M059J (cell line): ENCODE results near the gene BATF2. TPM values are rescaled to one million over a fixed set of nuclear protein-coding genes. Genes with fewer than 3 reads are reported as not detected.
"Not testable (repeated sequence)": the region's sequence is repeated elsewhere in the genome, so short reads cannot be mapped to it uniquely, and the experiment has no call there.

ENCODE experiments used
- DNase-seq: peaks from one replicate; pipeline ENCODE4 v3.0.0-alpha.2; 2012; ENCODE audit warnings: low read depth
- total RNA-seq: library from RNA; depleted of rRNA; stranded (reverse); fragments of >200 nt; shearing (Covaris generic); gene quantifications from 2 replicates; pipeline ENCODE4 v1.2.3, GENCODE V29; 2014

The BATF2 gene
- total RNA-seq, 1 experiment from 2014 or later: 6.2 TPM

DNA sequence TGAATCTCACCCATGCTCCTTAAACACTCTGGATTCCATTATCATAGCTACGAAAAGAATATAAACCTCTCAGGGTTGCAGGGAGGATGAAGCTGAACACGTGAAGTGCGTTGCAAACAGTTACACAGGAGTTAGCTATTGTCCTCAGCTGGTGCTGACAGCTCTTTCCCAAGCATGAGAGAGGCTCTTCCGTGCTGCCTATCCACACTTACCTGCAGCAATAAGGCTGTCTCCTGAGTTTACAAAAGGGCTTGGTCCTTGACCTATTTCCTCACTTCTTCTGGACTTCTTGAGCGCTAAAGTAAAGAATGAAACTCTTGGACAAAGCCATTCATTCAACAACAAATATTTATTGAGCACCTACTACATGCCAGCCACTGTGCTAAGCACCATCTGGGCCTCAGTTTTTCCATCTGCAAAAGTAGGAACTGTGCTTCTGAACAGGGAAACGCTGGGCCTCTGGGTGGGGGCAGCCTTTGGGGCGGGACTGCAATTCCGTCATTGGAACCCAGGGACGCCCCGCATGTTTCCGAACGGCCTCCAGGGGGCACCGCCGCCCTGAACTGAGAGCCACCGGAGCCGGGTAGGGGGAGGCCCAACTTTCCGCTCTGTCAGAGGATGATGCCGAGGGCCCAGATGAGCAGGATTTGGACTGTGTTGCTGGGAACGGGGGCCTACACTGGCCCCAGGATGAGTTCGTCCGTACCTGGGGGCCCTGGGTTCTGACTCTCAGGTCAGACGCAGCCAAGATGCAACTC, 16.5 kb upstream of the BATF2 start:
- DNase-seq: peak; percentile 84

DNA sequence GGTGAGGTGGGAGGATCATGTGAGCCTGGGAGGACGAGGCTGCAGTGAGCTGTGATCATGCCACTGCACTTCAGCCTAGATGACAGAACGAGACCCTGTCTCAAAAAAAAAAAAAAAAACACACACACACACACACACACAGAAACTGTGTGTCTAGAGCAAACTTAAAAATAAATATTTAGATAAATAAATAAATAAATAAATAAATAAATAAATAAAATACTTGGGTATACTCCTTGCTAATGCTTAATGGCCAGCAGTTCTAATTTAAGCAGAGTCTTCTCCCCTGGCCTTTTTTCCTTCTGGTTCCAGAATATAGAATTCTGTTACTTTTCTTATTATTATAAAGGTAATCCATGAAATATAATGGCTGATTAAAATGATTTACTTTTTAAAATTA, 12.1 kb upstream of the BATF2 start:
- DNase-seq: no peak

DNA sequence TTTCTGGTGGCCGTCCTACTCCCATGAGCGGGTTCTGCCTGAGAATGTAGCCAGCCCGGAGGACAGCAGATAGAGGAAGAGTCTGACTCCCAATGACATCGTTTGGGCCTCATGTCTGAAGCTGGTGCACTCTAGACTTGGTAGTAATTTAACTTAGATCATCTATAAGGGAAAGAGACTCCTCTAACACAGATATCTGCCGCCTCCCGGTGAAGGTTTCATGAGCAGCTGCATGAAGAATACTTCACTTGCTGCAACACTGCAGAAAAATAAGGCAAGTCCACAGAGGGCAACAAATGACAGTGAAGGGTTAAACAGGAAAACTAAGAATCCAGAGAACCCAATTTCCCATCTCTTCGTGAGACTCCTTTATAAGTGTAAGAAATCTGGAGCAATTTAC, 11.2 kb upstream of the BATF2 start:
- no peak for DNase-seq

DNA sequence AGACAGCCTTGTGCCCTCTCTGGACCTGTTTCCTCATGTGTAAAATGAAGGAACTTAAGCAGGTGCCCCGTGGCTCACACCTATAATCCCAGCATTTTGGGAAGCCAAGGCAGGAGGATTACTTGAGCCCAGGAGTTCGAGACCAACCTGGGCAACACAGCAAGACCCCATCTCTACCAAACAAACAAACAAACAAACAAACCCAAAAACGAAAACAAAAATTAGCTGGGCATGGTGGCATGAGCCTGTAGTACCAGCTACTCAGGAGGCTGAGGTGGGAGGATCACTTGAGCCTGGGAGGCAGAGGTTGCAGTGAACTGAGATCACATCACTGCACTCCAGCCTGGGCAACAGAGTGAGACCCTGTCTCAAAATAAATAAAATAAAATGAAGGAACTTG, 7.2 kb upstream of the BATF2 start:
- DNase-seq: not testable (repeated sequence)

DNA sequence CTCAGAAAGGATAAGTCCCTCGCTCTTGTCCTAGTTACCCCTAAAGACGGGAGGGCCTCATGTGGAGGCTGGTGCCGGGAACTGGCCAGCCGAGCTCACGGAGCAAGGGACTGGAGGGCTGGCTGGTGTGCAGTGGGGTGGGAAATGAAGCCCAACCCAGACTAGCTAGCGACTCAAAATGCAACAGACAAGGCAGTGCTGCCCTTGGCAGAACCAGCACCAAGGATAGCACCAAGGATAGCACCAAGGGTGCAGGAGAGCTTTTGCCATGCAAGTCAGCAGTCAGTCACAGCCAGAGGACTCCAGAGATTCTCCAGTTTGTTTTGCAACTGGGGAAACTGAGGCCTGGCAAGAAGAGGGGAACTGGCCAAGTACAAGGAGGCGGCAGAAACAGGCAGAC, 6.5 kb upstream of the BATF2 start:
- peak; percentile 42 for DNase-seq

DNA sequence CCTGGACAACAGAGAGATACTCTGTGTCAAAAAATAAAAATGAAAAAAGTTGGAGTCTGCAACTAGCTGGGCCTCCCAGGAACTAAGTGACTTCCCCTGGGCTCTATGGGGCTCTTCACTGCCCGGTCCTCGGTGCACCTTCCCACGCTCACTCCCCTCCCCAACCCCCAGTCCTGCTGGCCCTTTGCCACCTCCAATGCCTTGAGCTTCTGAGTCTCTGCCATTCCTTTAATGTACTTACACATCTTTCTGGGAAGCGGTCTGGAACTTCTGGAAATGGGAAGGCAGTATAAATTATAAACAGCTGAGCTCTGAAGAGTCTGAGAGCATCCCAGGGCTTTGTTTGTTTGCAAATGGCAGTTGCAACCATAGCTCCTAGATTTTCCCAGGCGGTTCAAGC, 5.9 kb upstream of the BATF2 start:
- no peak for DNase-seq

DNA sequence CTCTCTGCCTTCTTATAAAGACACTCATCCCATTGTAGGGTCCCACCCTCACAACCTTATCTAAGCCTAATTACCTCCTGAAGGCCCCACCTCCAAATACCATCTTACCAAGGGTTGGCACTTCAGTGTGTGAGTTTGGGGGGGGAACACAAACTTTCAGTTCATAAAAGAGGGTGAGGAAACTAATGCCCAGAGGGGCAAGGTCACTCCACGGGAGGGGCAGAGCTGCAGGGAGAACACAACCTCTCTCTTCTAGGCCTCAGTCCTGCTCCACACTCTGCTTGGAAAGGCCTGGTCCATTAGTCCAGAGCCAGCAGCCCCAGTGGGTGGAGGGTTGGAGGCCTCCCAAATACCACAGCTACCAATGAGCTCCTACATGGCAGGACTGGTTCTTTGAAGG, 2.7 kb upstream of the BATF2 start:
- no peak for DNase-seq

DNA sequence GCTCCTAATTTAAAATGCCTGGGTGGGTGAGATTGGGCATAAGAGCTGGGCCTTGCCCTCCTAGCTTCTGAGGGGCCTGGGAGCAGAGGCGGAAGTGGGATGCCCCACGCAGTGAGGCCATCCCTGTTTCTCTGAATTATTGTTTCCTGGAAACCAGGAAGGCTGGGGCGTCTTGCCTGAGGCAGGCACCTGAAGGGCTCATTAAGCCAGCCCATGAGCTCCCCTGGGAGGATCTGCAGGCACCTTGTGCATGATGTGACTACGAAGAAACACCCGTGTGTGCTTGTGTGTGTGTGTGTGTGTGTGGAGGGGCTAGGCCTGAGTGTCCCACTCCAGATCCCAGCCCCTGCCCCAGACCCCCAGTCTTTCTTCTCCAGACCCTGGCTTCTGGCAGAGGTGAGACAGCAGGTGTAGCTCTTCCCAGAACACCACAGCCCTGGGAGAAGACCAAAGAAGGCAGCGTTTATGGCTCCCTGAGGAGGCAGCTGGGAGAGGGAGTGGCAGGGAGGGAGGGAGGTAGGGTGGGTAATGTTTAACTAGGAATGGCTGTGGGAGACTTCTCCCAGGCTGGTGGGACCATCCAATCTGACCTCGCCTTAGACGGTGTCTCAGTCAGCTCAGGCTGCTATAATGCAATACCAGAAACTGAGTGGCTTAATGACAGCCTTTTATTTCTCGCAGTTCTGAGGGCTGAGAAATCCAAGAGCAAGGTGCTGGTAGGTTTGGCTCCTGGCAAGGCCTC, 2.1 kb upstream of the BATF2 start:
- no peak for DNase-seq

DNA sequence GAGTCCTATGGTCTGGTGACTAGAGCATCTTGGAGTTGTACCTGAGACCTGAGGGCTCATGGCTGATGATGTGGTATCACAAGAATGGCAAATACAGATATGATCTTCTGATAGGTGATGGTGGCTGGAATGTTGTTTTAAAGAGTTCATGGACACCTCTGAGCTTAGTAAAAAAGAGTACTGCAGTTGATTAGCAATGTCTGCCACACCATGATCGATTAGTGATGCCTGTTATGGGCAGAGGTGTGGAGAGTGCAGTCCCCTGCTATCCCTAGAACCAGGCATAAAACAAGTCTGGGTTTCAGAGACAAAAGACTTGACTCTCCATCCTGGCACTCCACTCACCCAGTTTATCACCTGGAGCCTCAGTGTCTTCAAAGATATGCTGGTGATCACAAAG, 1.4 kb upstream of the BATF2 start:
- peak; percentile 11 for DNase-seq

DNA sequence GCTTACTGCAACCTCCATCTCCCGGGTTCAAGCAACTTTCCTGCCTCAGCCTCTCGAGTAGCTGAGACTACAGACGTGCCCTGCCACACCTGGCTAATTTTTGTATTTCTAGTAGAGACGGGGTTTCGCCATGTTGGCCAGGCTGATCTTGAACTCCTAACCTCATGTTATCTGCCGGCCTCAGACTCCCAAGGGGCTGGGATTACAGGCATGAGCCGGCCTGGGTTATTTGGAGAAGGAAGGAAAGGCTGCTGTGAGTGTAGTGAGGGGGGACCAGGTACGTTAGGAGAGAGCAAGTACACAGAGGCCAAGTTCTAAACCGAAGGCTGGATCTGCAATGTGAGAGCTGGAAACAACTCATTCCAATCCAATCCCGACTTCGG, 453 bp downstream of the BATF2 start:
- DNase-seq: no peak

DNA sequence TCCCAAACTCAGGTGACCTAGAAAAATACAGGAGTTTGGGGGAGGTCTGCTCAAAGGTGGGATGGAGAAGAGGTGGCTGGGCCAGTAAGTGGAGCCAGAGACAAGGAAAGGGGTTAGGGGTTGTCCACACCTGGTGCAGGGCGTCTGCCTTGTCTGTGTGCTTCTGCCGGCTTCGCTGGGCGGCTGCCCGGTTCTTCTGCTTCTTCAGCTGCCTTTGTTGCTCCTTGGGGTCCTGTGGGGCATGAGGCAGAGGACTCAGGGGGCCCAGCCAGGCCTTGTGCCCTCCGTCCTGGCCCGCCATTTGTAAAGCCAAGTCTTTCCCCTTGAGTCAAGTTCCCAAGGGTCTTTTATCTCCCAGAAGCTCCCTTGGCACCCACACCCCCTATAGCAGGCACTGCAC, 2.5 kb downstream of the BATF2 start:
- no peak for DNase-seq

DNA sequence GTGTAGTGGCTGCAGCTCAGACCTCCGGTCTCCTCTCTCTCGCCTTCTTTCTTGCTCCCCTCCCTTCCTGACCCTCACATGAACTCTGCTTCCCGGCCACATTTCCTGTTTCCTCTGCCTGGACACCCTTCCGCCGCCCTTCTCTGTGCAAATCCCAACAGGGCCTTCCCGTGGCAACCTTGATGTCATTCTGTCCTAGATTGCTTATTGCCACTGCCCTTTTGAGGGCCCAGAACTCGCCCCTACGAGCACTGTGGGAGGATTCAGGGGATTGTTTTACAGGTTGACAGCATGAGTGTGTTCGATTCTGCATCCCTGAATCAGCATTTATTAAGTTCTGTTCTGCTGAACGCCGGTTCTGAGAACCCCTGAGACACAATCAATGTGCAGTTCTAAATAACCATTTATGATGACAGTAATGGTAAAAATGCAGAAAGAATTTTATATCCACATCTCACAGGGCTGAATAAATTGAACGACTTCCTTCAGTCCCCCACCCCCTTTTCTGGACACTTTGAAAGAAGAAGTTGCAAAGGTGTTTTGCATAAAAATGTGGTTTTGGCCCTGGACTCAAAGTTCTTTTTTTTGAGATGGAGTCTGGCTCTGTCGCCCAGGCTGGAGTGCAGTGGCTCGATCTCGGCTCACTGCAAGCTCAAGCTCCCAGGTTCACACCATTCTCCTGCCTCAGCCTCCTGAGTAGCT, 6.4 kb downstream of the BATF2 start:
- DNase-seq: peak; percentile 26

DNA sequence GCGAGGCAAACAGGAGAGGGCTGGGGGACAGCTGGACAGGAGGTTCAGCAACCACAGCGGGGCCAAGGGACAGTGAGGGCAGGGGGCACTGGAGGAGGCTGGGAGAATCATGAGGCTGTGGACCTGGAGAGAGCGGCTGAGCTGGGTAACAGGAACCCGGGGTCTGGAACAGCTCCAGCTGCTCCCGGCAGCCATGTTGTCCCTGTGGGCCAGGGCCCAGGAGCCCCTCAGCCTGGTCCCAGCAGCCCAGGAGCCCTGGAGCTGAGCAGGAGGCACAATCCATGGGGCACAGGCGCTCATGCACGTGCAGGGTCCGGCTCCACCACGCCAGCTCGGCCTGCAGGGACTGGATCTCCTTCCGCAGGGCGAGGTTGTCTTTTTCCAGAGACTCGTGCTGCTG, 7.4 kb downstream of the BATF2 start:
- DNase-seq: no peak

DNA sequence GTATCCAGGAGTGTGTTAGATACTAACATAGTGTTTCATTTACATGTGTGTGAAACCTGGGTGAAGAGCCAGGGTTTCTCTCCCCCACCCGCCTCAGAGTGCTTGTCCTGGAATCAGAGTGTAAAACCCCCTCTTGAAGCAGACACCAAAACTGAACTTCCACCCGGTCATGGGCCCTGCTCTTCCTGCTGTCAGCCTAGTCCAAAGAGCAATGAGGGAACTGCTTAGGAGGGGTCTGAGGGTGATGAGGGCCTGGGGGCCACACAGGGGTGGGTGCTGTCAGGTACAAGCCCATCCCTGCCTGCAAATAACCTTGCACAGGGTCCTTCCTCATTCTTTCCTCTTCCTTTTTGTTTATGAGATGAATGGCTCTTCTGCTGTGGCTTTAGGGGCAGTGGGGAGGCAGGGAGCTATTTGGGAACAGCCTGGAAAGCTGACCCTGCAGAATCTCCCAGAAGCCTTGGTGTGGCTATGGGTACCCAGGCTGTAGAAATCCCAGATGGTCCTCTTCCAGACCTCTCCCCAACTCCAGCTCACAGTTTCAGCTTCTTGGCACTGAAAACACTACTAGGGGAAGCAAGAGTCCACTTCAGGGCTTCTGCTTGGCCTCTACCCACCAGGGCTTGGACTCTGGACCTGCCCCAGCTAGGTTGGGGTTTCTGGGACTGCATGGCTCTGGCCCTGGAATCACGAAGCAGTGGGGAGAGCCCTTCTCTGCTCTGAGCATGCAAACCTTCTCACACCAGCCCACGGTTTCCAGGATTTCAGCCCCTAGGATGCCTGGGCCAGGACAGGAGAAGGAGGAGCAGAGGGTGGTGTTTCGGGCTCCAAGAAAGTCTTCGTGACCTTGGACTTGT, 8.5 kb downstream of the BATF2 start:
- no peak for DNase-seq

DNA sequence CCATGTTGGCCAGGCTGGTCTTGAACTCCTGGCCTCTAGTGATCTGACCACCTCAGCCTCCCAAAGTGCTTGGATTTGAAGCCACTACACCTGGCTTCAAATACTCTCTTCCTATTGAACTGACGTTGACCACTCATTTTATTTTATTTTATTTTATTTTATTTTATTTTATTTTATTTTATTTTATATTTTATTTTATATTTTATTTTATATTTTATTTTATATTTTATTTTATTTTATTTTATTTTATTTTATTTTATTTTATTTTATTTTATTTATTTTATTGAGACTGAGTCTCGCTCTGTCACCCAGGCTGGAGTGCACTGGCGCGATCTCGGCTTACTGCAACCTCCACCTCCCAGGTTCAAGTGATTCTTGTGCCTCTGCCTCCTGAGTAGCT, 13.4 kb downstream of the BATF2 start:
- DNase-seq: not testable (repeated sequence)

DNA sequence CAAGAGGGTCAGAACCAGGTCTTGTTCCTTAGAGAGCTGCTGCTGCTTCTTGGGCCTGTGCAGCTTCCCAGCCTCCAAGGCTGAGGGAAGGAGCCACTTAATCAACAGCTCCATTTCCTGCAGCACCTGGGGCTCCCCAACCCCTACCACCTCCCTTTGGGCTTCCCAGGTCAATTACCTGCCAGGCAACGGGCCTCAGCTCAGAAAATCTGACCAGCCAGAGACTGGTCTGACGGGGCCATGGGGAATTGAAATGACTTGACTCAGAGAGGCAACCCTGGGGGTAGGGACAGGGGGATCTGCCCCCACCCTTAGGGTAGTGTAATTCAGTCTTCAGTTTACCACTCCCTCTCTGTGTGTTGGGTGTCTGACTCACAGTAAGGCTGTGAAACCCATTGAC, 20.1 kb downstream of the BATF2 start:
- no peak for DNase-seq

DNA sequence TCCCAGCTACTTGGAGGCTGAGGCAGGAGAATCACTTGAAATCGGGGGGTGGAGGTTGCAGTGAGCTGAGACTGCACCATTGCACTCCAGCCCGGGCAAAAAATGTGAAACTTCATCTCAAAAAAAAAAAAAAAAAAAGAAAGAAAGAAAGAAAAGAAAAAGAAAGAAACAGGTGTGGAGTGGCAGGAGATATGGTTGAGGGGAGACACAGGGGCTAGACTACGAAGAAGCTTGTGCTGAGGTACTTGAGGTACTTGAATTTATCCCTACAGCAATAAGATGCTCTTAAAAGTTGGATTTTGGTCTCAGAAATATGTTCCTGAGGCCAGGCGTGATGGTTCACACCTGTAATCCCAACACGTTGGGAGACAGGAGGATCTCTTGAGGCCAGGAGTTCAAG, 22.6 kb downstream of the BATF2 start:
- no peak for DNase-seq

DNA sequence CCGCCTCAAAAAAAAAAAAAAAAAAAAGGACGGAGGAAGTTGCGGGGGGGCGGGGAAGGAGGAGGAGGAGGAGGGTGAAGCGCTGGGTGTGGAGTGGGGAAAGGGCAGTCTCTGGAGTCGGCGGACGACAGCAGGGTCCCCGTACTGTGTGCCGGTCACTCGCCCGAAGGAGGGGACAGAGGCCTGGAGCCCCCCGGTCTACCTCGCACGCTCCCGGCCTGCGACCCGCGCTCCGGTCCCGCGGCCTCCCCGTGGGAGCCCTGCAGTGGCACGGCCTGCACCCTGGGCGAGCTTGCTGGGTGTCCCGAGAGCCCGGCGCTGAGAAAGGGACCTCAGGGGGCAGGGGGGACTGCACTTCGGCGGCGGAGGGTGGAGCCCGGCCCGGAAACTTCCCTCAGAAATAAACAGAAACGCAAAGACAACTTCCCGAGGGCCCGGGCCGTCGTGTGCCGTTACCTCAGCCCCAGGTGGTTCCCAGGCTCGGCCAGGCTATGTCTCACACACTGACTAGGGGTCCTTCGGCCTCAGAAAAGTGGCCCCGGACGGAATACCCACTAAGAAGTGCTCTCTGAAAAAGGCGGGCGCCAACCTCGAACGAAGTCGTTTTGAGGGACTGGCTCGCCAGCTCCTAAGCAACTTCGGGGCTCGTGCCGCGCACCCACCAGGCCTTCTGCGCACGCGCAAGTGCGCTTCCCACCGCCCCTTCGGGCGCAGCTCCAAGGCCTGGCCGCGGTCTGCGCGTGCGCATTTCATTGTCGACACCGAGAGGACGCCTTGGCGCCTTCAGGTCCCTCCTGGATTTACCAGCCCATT, 25.1 kb downstream of the BATF2 start, which contains the start of gene MAJIN:
Gene MAJIN (minus strand): TSS at position 688 of the 813 bp plus-strand sequence. CDS start 12,703 bp downstream, outside the sequence.
- no peak for DNase-seq

DNA sequence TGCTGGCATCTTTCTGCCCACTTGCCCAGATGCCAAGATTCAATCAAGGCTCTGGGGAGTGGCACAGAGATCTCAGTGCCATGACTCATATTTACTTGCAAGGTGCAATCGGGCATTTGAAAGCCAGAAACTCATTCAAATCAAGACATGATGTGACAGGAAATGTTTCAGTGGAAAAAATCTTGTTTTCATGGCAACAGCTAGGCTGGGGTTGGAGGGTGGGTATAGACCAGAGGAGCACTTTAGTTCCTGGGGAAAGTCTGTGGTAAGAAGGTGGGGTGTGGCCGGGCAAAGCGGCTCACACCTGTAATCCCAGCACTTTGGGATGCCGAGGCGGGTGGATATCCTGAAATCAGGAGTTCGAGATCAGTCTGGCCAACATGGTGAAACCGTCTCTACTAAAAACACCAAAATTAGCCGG, 26.0 kb downstream of the BATF2 start:
- peak; percentile 37 for DNase-seq

DNA sequence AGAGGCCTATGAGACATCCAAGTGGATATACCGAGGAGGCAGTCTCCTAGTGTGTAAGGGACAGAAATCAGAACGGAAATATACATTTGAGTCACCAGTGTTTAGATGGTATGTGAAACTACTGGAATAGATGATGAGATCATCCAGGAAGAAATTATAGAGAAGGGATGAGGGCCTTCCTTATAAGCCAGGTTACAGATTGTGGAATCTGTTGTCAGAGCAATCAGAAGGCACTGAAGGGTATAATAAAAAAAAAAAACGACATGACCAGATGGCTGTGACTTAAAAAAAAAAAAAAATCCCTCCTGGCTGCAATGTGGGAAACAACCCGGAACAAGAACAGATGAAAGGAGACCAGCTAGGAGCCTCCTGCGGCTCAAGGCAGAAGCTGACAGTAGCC, 27.6 kb downstream of the BATF2 start:
- no peak for DNase-seq

DNA sequence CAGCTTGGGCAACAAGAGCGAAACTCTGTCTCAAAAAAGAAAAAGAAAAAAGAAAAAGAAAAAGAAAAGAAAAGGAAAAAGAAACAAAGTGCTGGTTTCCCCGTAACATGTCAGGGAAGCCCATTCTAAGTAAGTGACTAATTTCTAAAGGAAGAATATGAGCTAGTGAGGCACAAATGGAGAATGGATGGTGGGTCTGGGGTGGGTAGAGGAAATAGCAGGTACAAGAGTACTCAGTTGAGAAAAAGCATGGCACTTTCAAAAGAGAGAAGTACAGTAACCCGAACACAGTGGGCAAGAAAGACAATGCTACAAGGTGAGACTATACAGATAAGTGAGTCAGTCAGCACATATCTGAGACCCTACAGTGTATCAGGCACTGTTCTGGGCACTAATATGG, 29.4 kb downstream of the BATF2 start:
- DNase-seq: no peak
